Measurements from ENCODE around the gene MAN1C1.

The MAN1C1 gene

DNA sequence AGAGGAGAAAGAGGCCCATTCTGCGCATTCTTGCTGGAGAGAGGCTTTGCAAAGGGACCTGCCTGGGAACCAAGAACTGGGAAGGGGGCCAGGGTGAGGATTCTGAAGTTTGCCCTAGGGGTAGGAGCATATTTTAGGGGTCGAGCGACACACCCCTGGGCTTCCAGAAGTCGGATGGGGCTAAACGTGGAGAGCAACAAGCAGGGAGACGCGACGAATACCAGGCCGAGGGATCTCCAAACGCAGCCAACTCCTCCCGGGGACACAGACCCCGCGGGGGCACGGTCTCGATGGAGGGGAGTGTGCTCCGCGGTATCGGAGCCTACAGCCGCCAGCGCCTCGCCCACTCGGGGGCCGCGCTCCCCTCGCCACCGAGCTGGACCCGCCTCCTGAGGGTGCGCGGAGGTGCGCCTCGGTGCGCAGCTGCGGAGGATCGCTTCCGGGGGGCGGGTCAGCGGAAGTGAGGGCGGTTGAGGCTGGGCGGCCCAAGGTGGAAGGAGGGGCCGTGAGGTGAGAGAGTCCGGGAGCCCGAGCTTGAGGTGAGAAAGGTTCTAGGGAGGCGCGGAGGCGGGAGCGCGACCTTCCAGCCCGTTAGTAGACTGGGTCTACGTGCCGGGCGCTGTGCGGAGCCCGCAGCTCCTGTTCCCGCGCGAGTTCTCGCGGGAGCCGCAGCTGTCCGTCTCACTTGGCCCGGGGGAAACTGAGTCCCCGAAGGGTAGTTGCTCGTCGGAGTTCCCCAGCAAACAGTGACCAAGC is 203.1 kb downstream of the MAN1C1 start, which contains the start of gene MTFR1L:
Gene MTFR1L, plus strand, starts transcription at position 464 of the 756 bp plus-strand sequence. CDS start 3,151 bp downstream, outside the sequence.
- peak; percentile 96 for DNase-seq

DNA sequence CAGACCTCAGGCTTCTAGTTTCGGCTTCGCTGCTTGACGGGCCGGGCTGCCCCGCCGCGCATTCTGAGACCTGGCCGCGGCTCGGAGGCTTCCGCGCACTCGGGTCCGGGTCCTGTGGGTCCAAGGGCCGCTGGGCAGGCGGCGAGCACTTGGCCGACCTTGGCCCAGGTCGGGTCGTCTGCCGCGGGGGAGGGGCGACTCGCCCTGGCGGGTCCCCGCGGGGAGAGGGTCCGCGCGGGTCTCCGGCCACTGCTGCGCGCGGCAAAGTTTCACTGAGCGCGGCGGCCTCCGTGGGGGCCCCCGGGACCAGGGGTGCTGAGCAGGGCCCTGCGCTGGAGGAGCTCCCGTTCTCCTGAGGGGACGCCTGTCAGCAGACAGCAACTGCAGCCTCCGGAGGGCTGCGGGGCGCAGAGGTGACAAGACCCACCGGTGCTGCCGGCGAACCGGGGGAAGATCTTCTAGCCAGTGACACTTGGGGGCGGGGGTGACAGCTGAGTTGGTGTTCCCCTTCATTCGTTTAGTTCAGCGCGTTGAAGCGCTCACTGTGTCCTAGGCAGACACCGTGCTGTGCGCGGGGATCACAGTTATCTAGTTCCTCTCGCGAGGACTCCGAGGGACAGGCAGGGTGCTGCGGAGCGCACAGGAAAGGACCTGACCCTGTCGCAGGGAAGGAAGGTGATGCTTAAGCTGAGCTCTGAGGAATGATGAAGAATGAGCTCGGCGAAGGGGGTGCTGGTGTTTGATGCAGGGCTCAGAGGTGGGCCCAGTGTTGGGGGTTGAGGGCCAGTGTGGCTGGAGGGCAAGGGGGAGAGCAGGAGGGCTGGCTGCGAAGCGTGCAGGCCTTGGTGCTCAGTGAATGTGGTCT is 203.9 kb downstream of the MAN1C1 start:
- DNase-seq: peak; percentile 77

DNA sequence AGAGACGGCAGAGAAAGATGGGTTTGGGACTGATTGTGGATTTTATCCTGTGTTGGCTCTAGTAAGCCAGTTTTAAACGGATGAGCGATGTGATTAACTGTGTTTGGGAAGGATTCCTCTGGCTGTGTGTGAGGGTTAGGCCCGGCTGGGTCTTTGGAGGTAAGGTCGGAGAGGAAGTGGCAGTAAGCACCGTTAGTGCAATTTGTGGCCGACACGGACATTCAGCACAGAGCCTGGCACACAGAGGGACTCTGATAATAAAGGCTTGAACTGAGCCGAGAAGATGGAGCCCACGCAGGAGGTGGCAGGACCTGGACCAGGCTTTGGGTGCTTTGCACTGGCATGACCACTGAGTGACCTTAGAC is 204.5 kb downstream of the MAN1C1 start:
- no peak for DNase-seq

DNA sequence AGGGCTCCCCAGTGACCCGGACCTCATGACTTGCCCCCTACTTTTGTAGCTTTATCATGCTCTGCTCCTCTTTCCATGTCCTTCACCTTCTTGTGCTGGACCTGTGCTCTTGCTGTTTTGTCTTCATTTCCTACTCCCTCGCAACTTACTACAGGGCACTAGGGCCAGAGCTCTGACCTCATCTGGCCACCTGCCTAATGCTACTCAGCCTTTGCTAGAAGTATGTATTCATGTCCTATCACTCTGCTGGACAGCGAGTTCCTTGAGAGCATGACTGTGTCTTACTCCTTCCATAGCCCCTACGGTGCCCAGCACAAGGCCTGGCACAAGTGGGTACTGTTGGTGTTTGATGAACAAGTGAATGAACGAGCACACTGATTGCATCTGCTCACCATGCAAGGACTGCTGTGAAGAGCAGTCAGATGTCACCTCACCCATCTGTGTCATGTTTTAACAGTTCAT is 205.1 kb downstream of the MAN1C1 start:
- DNase-seq: no peak

DNA sequence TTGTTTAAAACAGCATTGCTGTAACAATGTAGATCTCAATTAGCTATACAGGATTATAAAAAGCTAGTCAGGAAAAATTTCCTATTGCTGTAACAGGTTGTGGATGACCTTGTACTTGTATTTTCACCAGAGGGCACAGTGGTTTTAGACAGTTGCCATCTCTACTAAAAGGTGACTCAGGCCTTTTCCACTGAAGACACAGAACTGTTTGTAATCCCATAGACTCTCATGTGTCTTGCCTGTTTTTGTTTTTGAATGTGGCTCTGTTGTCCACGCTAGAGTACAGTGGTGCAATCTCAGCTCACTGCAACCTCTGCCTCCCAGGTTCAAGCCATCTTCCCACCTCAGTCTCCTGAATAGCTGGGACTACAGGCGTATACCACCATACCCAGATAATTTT is 209.0 kb downstream of the MAN1C1 start:
- DNase-seq: no peak

DNA sequence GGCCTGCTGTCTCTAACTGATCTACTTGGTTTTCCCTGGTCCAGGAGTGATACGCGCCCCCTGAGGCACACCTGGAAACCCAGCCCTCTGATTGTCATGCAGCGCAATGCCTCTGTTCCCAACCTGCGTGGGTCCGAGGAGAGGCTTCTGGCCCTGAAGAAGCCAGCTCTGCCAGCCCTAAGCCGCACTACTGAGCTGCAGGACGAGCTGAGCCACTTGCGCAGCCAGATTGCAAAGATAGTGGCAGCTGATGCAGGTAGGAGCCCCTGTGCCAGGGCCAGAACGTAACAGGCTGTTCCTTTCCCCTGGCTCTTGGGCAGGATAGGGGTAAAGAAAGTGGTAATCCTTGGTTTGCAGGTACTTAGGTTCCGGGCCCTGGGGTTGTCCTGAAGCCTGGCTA is 210.0 kb downstream of the MAN1C1 start:
- DNase-seq: no peak

DNA sequence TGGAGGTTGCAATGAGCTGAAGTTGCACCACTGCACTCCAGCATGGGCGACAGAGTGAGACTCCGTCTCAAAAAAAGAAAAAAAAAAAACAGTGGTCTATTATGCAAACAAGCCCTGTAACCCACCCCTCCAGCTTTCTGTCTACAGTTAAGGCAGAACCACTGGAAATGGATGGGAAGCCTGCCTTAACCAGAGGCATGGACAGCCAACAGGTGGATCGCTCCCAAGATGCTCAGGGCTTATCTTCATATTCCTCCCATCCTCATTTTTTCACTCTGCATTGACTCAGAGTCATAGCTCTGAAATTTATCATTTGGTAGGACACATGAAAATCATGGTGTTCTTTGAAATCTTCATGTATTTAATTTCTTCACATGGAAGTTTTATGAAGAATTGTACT is 211.9 kb downstream of the MAN1C1 start:
- no peak for DNase-seq

DNA sequence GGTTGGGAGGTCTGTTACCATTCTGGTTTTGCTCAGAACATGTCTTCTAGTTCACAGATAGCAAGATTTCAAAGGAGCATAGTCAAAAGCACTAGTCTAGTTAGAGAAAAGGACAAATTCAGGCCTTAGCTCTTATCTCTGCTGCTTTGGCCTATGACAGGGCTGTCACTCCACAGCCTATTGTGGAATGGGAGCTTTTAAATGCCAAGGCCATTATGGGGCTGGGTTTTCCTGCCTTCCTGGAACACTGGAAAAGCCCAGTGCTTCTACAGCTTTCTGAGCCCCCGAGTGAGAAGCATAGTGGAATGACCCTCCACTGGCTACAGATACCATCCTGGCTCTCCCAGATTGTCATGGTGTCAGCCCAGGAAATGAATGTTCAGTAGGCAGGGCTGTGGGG is 212.5 kb downstream of the MAN1C1 start:
- DNase-seq: no peak

DNA sequence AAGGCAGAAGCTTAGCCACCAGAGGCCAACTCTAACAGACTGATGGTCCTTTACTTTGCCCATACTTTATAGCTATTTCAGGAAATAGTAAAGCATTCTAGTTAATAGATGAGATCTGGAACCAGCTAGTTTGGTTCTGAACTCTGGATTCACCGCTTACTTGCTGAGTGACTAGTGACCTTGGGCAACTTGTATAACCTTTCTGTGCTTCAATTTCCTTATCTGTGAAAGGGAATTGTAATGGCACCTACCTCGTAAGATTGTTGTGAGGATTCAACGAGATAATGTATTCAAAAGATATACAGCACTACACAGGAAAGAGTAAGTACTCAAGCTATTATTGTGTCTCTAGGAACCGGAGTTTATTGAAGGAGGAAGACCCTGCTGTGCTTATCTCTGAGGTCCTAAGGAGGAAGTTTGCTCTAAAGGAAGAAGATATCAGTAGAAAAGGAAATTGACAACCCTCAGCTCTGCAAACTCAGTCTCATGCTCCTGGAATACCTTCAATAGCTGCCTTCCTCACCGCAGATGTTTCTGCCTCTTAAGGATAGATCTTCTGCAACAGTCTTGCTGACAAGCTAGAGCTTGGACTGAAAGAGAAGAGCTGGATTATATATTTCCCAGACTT is 215.1 kb downstream of the MAN1C1 start:
- no peak for DNase-seq

DNA sequence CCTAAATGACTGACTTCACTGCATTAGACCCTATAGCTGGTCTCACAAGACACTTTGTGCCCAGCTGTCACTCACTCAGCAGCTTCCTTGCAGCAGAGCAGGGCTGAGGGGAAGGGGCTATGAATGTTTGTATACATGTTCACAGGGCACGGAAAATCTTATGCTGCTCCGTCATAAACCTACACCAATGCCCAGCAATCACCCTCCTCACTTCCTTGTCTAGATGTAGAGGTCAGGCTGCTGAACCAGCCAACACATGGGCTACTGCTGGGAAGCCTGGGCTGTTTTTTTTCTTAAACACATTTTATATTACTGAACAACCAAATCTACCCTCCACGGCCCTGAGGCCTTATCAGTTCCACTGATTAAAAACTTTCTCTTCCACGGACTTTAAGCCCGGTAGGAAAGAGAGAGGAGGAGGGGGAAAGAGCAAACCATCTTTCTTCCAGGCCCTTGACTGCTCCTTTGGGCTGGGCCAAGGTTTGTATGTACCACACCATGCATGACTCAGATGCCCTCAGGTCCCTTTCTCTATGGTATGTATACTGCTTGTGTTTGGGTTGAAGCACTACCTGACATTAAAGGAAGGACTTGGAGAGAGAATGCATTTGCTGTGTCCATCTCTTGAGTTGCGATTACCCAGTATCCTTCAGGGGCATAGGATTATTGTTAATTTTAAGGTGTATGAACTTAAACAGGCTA is 215.9 kb downstream of the MAN1C1 start:
- no peak for DNase-seq

DNA sequence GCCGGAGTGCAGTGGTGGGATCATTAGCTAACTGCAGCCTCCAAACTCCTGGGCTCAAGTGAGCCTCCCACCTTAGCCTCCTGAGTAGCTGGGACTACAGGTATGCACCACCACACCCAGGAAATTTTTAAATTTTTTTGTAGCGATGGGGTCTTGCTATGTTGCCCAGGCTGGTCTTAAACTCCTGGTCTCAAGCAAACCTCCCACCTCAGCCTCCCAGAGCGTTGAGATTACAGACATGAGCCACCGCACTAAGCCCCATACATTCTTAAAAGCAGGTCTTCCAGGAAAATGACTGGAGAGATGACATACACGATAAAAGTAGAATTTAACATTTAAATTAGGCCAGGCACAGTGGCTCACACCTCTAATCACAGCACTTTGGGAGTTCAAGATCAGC is 216.6 kb downstream of the MAN1C1 start:
- no peak for DNase-seq

Data from stimulated activated CD8-positive, alpha-beta memory T cell treated with anti-CD3 and anti-CD28 coated beads, Interleukin-4, amount 100 ng/mL, for 48 hours (primary cell).